ENCODE measurements around the gene FNIP2. TPM values are rescaled to one million over a fixed set of nuclear protein-coding genes. Genes with fewer than 3 reads are reported as not detected.

FNIP2 gene
- total RNA-seq, 1 donor from 2014 or later: 21.4 TPM

GRCh38 chr4:158841540-158841939 is 72.7 kb downstream of the FNIP2 start:
- Histone ChIP-seq H3K9ac (ENCODE audit: low read depth in 1 of 3, low read length in 3 of 3) (no peak overlapping the region), H3K4me3 (ENCODE audit: low read length in 3 of 3) (no peak overlapping the region), H3K9me3 (ENCODE audit: control insufficient read depth in 3 of 3, low read length in 3 of 3) (no peaks in the 10 kb centered on the region), H3K27me3 (ENCODE audit: control insufficient read depth in 3 of 3, insufficient read depth in 3 of 3, low read length in 3 of 3) (no peaks in the 10 kb centered on the region), H3K36me3 (ENCODE audit: control insufficient read depth in 3 of 3, insufficient read depth in 3 of 3, low read length in 3 of 3) (peaks cover 0 to 11% (median 10%) of the 10 kb centered on the region in 3 donors), H3K27ac (ENCODE audit: low read depth, low read length) (no peak overlapping the region), H3K4me1 (ENCODE audit: control insufficient read depth in 3 of 3, insufficient read depth in 3 of 3, low read length in 3 of 3) (peaks cover 3 to 10% (median 9%) of the 10 kb centered on the region in 3 donors)

- peaks cover 5 to 10% (median 9%) of the 10 kb centered on the region in 3 donors for H3K4me1 ChIP-seq (ENCODE audit: control insufficient read depth in 3 of 3, insufficient read depth in 3 of 3, low read length in 3 of 3)
- no peak overlapping the region for H3K4me3 ChIP-seq (ENCODE audit: low read length in 3 of 3)
- H3K36me3 ChIP-seq (ENCODE audit: control insufficient read depth in 3 of 3, insufficient read depth in 3 of 3, low read length in 3 of 3): peaks cover 0 to 12% (median 9%) of the 10 kb centered on the region in 3 donors
- no peak overlapping the region for H3K27ac ChIP-seq (ENCODE audit: low read depth, low read length)
- H3K9me3 ChIP-seq (ENCODE audit: control insufficient read depth in 3 of 3, low read length in 3 of 3): no peaks in the 10 kb centered on the region
- no peak overlapping the region for H3K9ac ChIP-seq (ENCODE audit: low read depth in 1 of 3, low read length in 3 of 3)
- no peaks in the 10 kb centered on the region for H3K27me3 ChIP-seq (ENCODE audit: control insufficient read depth in 3 of 3, insufficient read depth in 3 of 3, low read length in 3 of 3)
Measured at GRCh38 chr4:158845311-158846041, 76.7 kb downstream of the FNIP2 start.

- Histone ChIP-seq H3K4me3 (ENCODE audit: low read length in 3 of 3) (no peak overlapping the region), H3K9me3 (ENCODE audit: control insufficient read depth in 3 of 3, low read length in 3 of 3) (no peaks in the 10 kb centered on the region), H3K9ac (ENCODE audit: low read depth in 1 of 3, low read length in 3 of 3) (no peak overlapping the region), H3K27ac (ENCODE audit: low read depth, low read length) (no peak overlapping the region), H3K27me3 (ENCODE audit: control insufficient read depth in 3 of 3, insufficient read depth in 3 of 3, low read length in 3 of 3) (no peaks in the 10 kb centered on the region), H3K36me3 (ENCODE audit: control insufficient read depth in 3 of 3, insufficient read depth in 3 of 3, low read length in 3 of 3) (peaks cover 9 to 15% (median 12%) of the 10 kb centered on the region in 3 donors), H3K4me1 (ENCODE audit: control insufficient read depth in 3 of 3, insufficient read depth in 3 of 3, low read length in 3 of 3) (peaks cover 0 to 3% (median 2%) of the 10 kb centered on the region in 3 donors)
Measured at GRCh38 chr4:158847535-158847934, 78.7 kb downstream of the FNIP2 start.

- Histone ChIP-seq H3K27me3 (ENCODE audit: control insufficient read depth in 3 of 3, insufficient read depth in 3 of 3, low read length in 3 of 3) (no peaks in the 10 kb centered on the region), H3K4me1 (ENCODE audit: control insufficient read depth in 3 of 3, insufficient read depth in 3 of 3, low read length in 3 of 3) (peaks cover 0 to 3% (median 2%) of the 10 kb centered on the region in 3 donors), H3K27ac (ENCODE audit: low read depth, low read length) (no peak overlapping the region), H3K9me3 (ENCODE audit: control insufficient read depth in 3 of 3, low read length in 3 of 3) (no peaks in the 10 kb centered on the region), H3K4me3 (ENCODE audit: low read length in 3 of 3) (no peak overlapping the region), H3K36me3 (ENCODE audit: control insufficient read depth in 3 of 3, insufficient read depth in 3 of 3, low read length in 3 of 3) (peaks cover 9 to 13% (median 10%) of the 10 kb centered on the region in 3 donors), H3K9ac (ENCODE audit: low read depth in 1 of 3, low read length in 3 of 3) (no peak overlapping the region)
Measured at GRCh38 chr4:158849681-158850080, 80.9 kb downstream of the FNIP2 start.

GRCh38 chr4:158850371-158850770 is 81.5 kb downstream of the FNIP2 start:
- Histone ChIP-seq H3K27ac (ENCODE audit: low read depth, low read length) (no peak overlapping the region), H3K4me1 (ENCODE audit: control insufficient read depth in 3 of 3, insufficient read depth in 3 of 3, low read length in 3 of 3) (peaks cover 0 to 3% (median 2%) of the 10 kb centered on the region in 3 donors), H3K9me3 (ENCODE audit: control insufficient read depth in 3 of 3, low read length in 3 of 3) (no peaks in the 10 kb centered on the region), H3K4me3 (ENCODE audit: low read length in 3 of 3) (no peak overlapping the region), H3K36me3 (ENCODE audit: control insufficient read depth in 3 of 3, insufficient read depth in 3 of 3, low read length in 3 of 3) (peaks cover 8 to 15% (median 9%) of the 10 kb centered on the region in 3 donors), H3K27me3 (ENCODE audit: control insufficient read depth in 3 of 3, insufficient read depth in 3 of 3, low read length in 3 of 3) (no peaks in the 10 kb centered on the region), H3K9ac (ENCODE audit: low read depth in 1 of 3, low read length in 3 of 3) (no peak overlapping the region)

- H3K4me3 ChIP-seq (ENCODE audit: low read length in 3 of 3): no peak overlapping the region
- no peaks in the 10 kb centered on the region for H3K9me3 ChIP-seq (ENCODE audit: control insufficient read depth in 3 of 3, low read length in 3 of 3)
- H3K27ac ChIP-seq (ENCODE audit: low read depth, low read length): no peak overlapping the region
- peaks cover 7 to 15% (median 9%) of the 10 kb centered on the region in 3 donors for H3K36me3 ChIP-seq (ENCODE audit: control insufficient read depth in 3 of 3, insufficient read depth in 3 of 3, low read length in 3 of 3)
- no peaks in the 10 kb centered on the region for H3K27me3 ChIP-seq (ENCODE audit: control insufficient read depth in 3 of 3, insufficient read depth in 3 of 3, low read length in 3 of 3)
- H3K9ac ChIP-seq (ENCODE audit: low read depth in 1 of 3, low read length in 3 of 3): no peak overlapping the region
- H3K4me1 ChIP-seq (ENCODE audit: control insufficient read depth in 3 of 3, insufficient read depth in 3 of 3, low read length in 3 of 3): peaks cover 0 to 3% (median 2%) of the 10 kb centered on the region in 3 donors
Measured at GRCh38 chr4:158850800-158851644, 82.2 kb downstream of the FNIP2 start.

- Histone ChIP-seq H3K4me1 (ENCODE audit: control insufficient read depth in 3 of 3, insufficient read depth in 3 of 3, low read length in 3 of 3) (peaks cover 0 to 3% (median 0%) of the 10 kb centered on the region in 3 donors), H3K36me3 (ENCODE audit: control insufficient read depth in 3 of 3, insufficient read depth in 3 of 3, low read length in 3 of 3) (peaks cover 2 to 12% (median 12%) of the 10 kb centered on the region in 3 donors), H3K9ac (ENCODE audit: low read depth in 1 of 3, low read length in 3 of 3) (no peak overlapping the region), H3K27me3 (ENCODE audit: control insufficient read depth in 3 of 3, insufficient read depth in 3 of 3, low read length in 3 of 3) (no peaks in the 10 kb centered on the region), H3K4me3 (ENCODE audit: low read length in 3 of 3) (no peak overlapping the region), H3K27ac (ENCODE audit: low read depth, low read length) (no peak overlapping the region), H3K9me3 (ENCODE audit: control insufficient read depth in 3 of 3, low read length in 3 of 3) (no peaks in the 10 kb centered on the region)
Measured at GRCh38 chr4:158854236-158854635, 85.4 kb downstream of the FNIP2 start.

- Histone ChIP-seq H3K4me3 (ENCODE audit: low read length in 3 of 3) (no peak overlapping the region), H3K9ac (ENCODE audit: low read depth in 1 of 3, low read length in 3 of 3) (no peak overlapping the region), H3K36me3 (ENCODE audit: control insufficient read depth in 3 of 3, insufficient read depth in 3 of 3, low read length in 3 of 3) (peaks cover 18 to 32% (median 18%) of the 10 kb centered on the region in 3 donors), H3K9me3 (ENCODE audit: control insufficient read depth in 3 of 3, low read length in 3 of 3) (no peaks in the 10 kb centered on the region), H3K27me3 (ENCODE audit: control insufficient read depth in 3 of 3, insufficient read depth in 3 of 3, low read length in 3 of 3) (no peaks in the 10 kb centered on the region), H3K27ac (ENCODE audit: low read depth, low read length) (no peak overlapping the region), H3K4me1 (ENCODE audit: control insufficient read depth in 3 of 3, insufficient read depth in 3 of 3, low read length in 3 of 3) (no peaks in the 10 kb centered on the region)
Measured at GRCh38 chr4:158856852-158857251, 88.0 kb downstream of the FNIP2 start.

GRCh38 chr4:158857951-158858350 is 89.1 kb downstream of the FNIP2 start:
- Histone ChIP-seq H3K36me3 (ENCODE audit: control insufficient read depth in 3 of 3, insufficient read depth in 3 of 3, low read length in 3 of 3) (peaks cover 23 to 38% (median 25%) of the 10 kb centered on the region in 3 donors), H3K9me3 (ENCODE audit: control insufficient read depth in 3 of 3, low read length in 3 of 3) (no peaks in the 10 kb centered on the region), H3K4me1 (ENCODE audit: control insufficient read depth in 3 of 3, insufficient read depth in 3 of 3, low read length in 3 of 3) (no peaks in the 10 kb centered on the region), H3K9ac (ENCODE audit: low read depth in 1 of 3, low read length in 3 of 3) (no peak overlapping the region), H3K27ac (ENCODE audit: low read depth, low read length) (no peak overlapping the region), H3K4me3 (ENCODE audit: low read length in 3 of 3) (no peak overlapping the region), H3K27me3 (ENCODE audit: control insufficient read depth in 3 of 3, insufficient read depth in 3 of 3, low read length in 3 of 3) (no peaks in the 10 kb centered on the region)
